Measurements from ENCODE around the gene DEDD2.

Gene DEDD2

GRCh38 chr19:42198676-42199439 is 18.6 kb downstream of the DEDD2 start:
- Histone ChIP-seq H3K27ac (no peak overlapping the region), H3K27me3 (replicated peaks) (no peaks in the 10 kb centered on the region), H3K4me3 (ENCODE audit: low read depth, low read length) (no peak overlapping the region), H3K36me3 (replicated peaks) (peaks cover 52% of the 10 kb centered on the region)
- no peak for DNase-seq
- in situ Hi-C loops (cut with HindIII; ENCODE audit: low pct_ligation_motif_present, low sequenced_read_pairs): no loop called here
- TF ChIP-seq CTCF (IDR thresholded peaks at IDR 0.05; ENCODE audit: low read depth, low read length, missing control alignments): no peak

- DNase-seq: no peak
- TF ChIP-seq CTCF (IDR thresholded peaks at IDR 0.05; ENCODE audit: low read depth, low read length, missing control alignments): no peak
- Histone ChIP-seq H3K27ac (no peak overlapping the region), H3K4me3 (ENCODE audit: low read depth, low read length) (no peak overlapping the region), H3K36me3 (replicated peaks) (peaks cover 38% of the 10 kb centered on the region), H3K27me3 (replicated peaks) (no peaks in the 10 kb centered on the region)
- in situ Hi-C loops (cut with HindIII; ENCODE audit: low pct_ligation_motif_present, low sequenced_read_pairs): no loop called here
These were observed 20.1 kb downstream of the DEDD2 start for GRCh38 chr19:42197375-42197817.

GRCh38 chr19:42196011-42197001 is 21.2 kb downstream of the DEDD2 start:
- Histone ChIP-seq H3K27me3 (replicated peaks) (no peaks in the 10 kb centered on the region), H3K4me3 (ENCODE audit: low read depth, low read length) (no peak overlapping the region), H3K27ac (no peak overlapping the region), H3K36me3 (replicated peaks) (peaks cover 33% of the 10 kb centered on the region)
- in situ Hi-C loops (cut with HindIII; ENCODE audit: low pct_ligation_motif_present, low sequenced_read_pairs): no loop called here
- DNase-seq: no peak
- TF ChIP-seq CTCF (IDR thresholded peaks at IDR 0.05; ENCODE audit: low read depth, low read length, missing control alignments): no peak

GRCh38 chr19:42193706-42194105 is 23.8 kb downstream of the DEDD2 start:
- H3K36me3 ChIP-seq (replicated peaks): peaks cover 15% of the 10 kb centered on the region
- H3K27me3 ChIP-seq (replicated peaks): no peaks in the 10 kb centered on the region
- no peak overlapping the region for H3K27ac ChIP-seq
- H3K4me3 ChIP-seq (ENCODE audit: low read depth, low read length): no peak overlapping the region
- in situ Hi-C loops (cut with HindIII; ENCODE audit: low pct_ligation_motif_present, low sequenced_read_pairs): no loop called here
- DNase-seq: peak; percentile 52
- no peak for TF ChIP-seq CTCF (IDR thresholded peaks at IDR 0.05; ENCODE audit: low read depth, low read length, missing control alignments)

- peaks cover 11% of the 10 kb centered on the region for H3K36me3 ChIP-seq (replicated peaks)
- TF ChIP-seq CTCF (IDR thresholded peaks at IDR 0.05; ENCODE audit: low read depth, low read length, missing control alignments): no peak
- H3K27ac ChIP-seq: no peak overlapping the region
- no peaks in the 10 kb centered on the region for H3K27me3 ChIP-seq (replicated peaks)
- no peak overlapping the region for H3K4me3 ChIP-seq (ENCODE audit: low read depth, low read length)
- in situ Hi-C loops (cut with HindIII; ENCODE audit: low pct_ligation_motif_present, low sequenced_read_pairs): no loop called here
- DNase-seq: no peak
These were observed 24.2 kb downstream of the DEDD2 start for GRCh38 chr19:42193294-42193693.
